GM12878 (cell line): ENCODE data around the gene TARBP1.

ENCODE experiments used
- BCL3 ChIP-seq: IDR thresholded peaks from 2 replicates; pipeline ENCODE4 v1.6.1; 2011; ENCODE audit warnings: borderline replicate concordance, low read depth, mild to moderate bottlenecking, moderate library complexity, low read length; ENCODE audit not compliant: insufficient read depth, poor library complexity, severe bottlenecking
- CBX5 ChIP-seq: sonication (generic); IDR thresholded peaks from 2 replicates; pipeline ENCODE4 v1.6.1; 2016; ENCODE audit warnings: low read depth, moderate library complexity, mild to moderate bottlenecking, inconsistent platforms
- CHD1 ChIP-seq: IDR thresholded peaks from 2 replicates; pipeline ENCODE4 v1.6.1; 2012; ENCODE audit warnings: low read depth, low read length, improper control_type of control experiment
- CREB1 ChIP-seq: IDR thresholded peaks from 2 replicates; pipeline ENCODE4 v1.6.1; 2012; ENCODE audit warnings: low read depth, mild to moderate bottlenecking, inconsistent platforms
- CTCF ChIP-seq, 3 experiments: IDR thresholded peaks in 2 of 3; conservative IDR thresholded peaks in 1 of 3; 2 replicates each; pipeline ENCODE4 v1.5.1; 2011; ENCODE audit warnings: low read depth in 3 of 3, low read length in 3 of 3, mild to moderate bottlenecking in 3 of 3, control low read depth in 2 of 3, moderate library complexity in 2 of 3, inconsistent platforms in 1 of 3, mixed read lengths in 1 of 3; ENCODE audit not compliant: control insufficient read depth in 2 of 3, insufficient read depth in 1 of 3; ENCODE audit errors: extremely low read depth in 1 of 3
- E4F1 ChIP-seq: fragments of 450-650 bp; IDR thresholded peaks from 2 replicates; pipeline ENCODE4 v1.6.1; 2018; ENCODE audit warnings: borderline replicate concordance, mild to moderate bottlenecking; ENCODE audit not compliant: partially characterized antibody
- FOXM1 ChIP-seq: IDR thresholded peaks from 2 replicates; pipeline ENCODE4 v1.6.1; 2012; ENCODE audit warnings: low read depth, mild to moderate bottlenecking, inconsistent platforms, low read length, moderate library complexity
- MLLT1 ChIP-seq: fragments of 450-650 bp; IDR thresholded peaks from 2 replicates; pipeline ENCODE4 v1.6.1; 2016; ENCODE audit warnings: mild to moderate bottlenecking
- NFXL1 ChIP-seq: fragments of 450-650 bp; IDR thresholded peaks from 2 replicates; pipeline ENCODE4 v1.6.1; 2017; ENCODE audit warnings: antibody characterized with exemption, mild to moderate bottlenecking, borderline replicate concordance
- POLR2A ChIP-seq: IDR thresholded peaks from 2 replicates; pipeline ENCODE4 v1.6.1; 2011; ENCODE audit warnings: low read depth, mild to moderate bottlenecking, low read length
- POLR2AphosphoS5 ChIP-seq: IDR thresholded peaks from 2 replicates; pipeline ENCODE4 v1.6.1; 2011; ENCODE audit warnings: mild to moderate bottlenecking, low read length, inconsistent platforms
- RAD21 ChIP-seq: IDR thresholded peaks from 2 replicates; pipeline ENCODE4 v1.6.1; 2011; ENCODE audit warnings: mild to moderate bottlenecking, low read depth, low read length, moderate library complexity; ENCODE audit not compliant: insufficient read depth
- SIX5 ChIP-seq: IDR thresholded peaks from 2 replicates; pipeline ENCODE4 v1.6.1; 2011; ENCODE audit warnings: mild to moderate bottlenecking, low read depth, low read length, moderate library complexity; ENCODE audit not compliant: severe bottlenecking
- SUZ12 ChIP-seq: fragments of 200-600 bp; sonication (generic); IDR thresholded peaks from one replicate; pipeline ENCODE4 v1.6.1; 2018; ENCODE audit warnings: antibody characterized with exemption, mild to moderate bottlenecking; ENCODE audit not compliant: unreplicated experiment

- TF ChIP-seq CTCF (IDR thresholded peaks at IDR 0.05 in 2 of 3, conservative IDR thresholded peaks at IDR 0.05 in 1 of 3; ENCODE audit: control insufficient read depth in 2 of 3, extremely low read depth in 1 of 3, insufficient read depth in 1 of 3, low read depth in 3 of 3, low read length in 3 of 3) (no peak), MLLT1 (no peak), POLR2A (no peak), BCL3 (no peak), SIX5 (no peak), POLR2AphosphoS5 (no peak), FOXM1 (no peak), RAD21 (no peak), E4F1 (no peak), CBX5 (no peak), NFXL1 (no peak), SUZ12 (no peak), CREB1 (no peak), CHD1 (no peak)
Observed at GRCh38 chr1:234345237-234345636, 133.7 kb downstream of the TARBP1 start.
